ENCODE measurements around the gene RPTOR. TPM values are rescaled to one million over a fixed set of nuclear protein-coding genes. Genes with fewer than 3 reads are reported as not detected.
A peak's percentile ranks its signal among the peaks of the same experiment; 100 is the strongest.

RPTOR gene
- polyA plus RNA-seq, 1 donor from 2014 or later, result 9.9 TPM

GRCh38 chr17:80507965-80508364 is 36.7 kb upstream of the RPTOR start:
- H3K27ac Mint-ChIP-seq, result no peak overlapping the region
- no peak overlapping the region for H3K4me3 Mint-ChIP-seq
- H3K36me3 Mint-ChIP-seq, result no peaks in the 10 kb centered on the region
- H3K9me3 Mint-ChIP-seq, result no peaks in the 10 kb centered on the region
- H3K27me3 Mint-ChIP-seq, result peaks cover 9% of the 10 kb centered on the region
- no peaks in the 10 kb centered on the region for H3K4me1 Mint-ChIP-seq

- Mint-ChIP-seq H3K9me3 (no peaks in the 10 kb centered on the region), H3K4me1 (no peaks in the 10 kb centered on the region), H3K27ac (no peak overlapping the region), H3K27me3 (peaks cover 9% of the 10 kb centered on the region), H3K4me3 (no peak overlapping the region), H3K36me3 (no peaks in the 10 kb centered on the region)
Measured at GRCh38 chr17:80509311-80509710, 35.3 kb upstream of the RPTOR start.

DNA sequence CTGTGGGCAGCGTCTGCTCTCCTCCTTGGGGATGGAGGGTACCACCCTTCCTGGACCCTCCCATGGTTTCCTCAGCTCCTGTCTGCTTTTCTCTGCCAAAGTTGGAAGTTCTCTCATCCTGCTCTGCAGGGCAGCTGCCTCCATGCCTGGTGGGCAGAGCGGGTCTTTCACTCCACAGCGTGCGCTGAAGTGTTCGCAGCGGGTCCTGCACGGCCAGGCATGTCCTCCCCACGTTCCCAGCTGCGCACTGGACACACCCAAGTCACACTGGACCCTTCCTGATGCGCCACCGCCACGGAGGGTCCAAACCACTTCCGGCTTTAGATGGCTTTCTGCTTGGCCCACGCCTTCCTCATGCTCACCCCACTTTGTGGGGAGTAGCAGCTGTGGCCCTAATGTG is 34.5 kb upstream of the RPTOR start:
- no peak overlapping the region for H3K4me3 Mint-ChIP-seq
- no peaks in the 10 kb centered on the region for H3K9me3 Mint-ChIP-seq
- H3K36me3 Mint-ChIP-seq, result no peaks in the 10 kb centered on the region
- H3K4me1 Mint-ChIP-seq, result no peaks in the 10 kb centered on the region
- peaks cover 7% of the 10 kb centered on the region for H3K27me3 Mint-ChIP-seq
- H3K27ac Mint-ChIP-seq, result no peak overlapping the region

- Mint-ChIP-seq H3K27ac (no peak overlapping the region), H3K27me3 (peaks cover 7% of the 10 kb centered on the region), H3K4me1 (no peaks in the 10 kb centered on the region), H3K9me3 (no peaks in the 10 kb centered on the region), H3K36me3 (no peaks in the 10 kb centered on the region), H3K4me3 (no peak overlapping the region)
Measured at GRCh38 chr17:80510772-80511171, 33.9 kb upstream of the RPTOR start.

- H3K9me3 Mint-ChIP-seq, result no peaks in the 10 kb centered on the region
- no peak overlapping the region for H3K27ac Mint-ChIP-seq
- peaks cover 7% of the 10 kb centered on the region for H3K27me3 Mint-ChIP-seq
- no peaks in the 10 kb centered on the region for H3K36me3 Mint-ChIP-seq
- no peaks in the 10 kb centered on the region for H3K4me1 Mint-ChIP-seq
- no peak overlapping the region for H3K4me3 Mint-ChIP-seq
Measured at GRCh38 chr17:80511222-80512180, 33.1 kb upstream of the RPTOR start.

- no peak overlapping the region for H3K27ac Mint-ChIP-seq
- no peaks in the 10 kb centered on the region for H3K4me1 Mint-ChIP-seq
- H3K9me3 Mint-ChIP-seq, result no peaks in the 10 kb centered on the region
- no peak overlapping the region for H3K4me3 Mint-ChIP-seq
- no peaks in the 10 kb centered on the region for H3K36me3 Mint-ChIP-seq
- H3K27me3 Mint-ChIP-seq, result peaks cover 4% of the 10 kb centered on the region
Measured at GRCh38 chr17:80512233-80512632, 32.4 kb upstream of the RPTOR start.

DNA sequence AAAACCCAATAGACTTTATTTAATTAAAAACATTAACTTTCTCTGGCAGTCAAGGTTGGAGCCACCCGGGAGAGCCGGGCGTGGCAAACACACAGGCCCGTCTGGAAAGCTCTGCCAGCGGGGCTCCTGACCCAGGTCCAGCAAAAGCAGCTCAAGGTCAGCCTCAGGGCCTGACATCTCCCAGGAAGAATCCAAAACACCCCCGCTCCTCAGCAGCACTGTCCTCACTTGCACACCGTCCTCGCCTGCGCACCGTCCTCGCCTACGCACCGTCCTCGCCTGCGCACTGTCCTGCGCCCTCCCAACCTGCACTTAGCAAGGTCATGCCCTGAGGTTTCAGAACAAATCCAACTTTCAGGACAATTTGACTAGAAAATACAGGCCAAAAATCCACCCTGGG is 31.4 kb upstream of the RPTOR start:
- no peaks in the 10 kb centered on the region for H3K9me3 Mint-ChIP-seq
- peak overlapping the region in 1 of 3 donors; percentile 8 for H3K27ac Mint-ChIP-seq
- H3K36me3 Mint-ChIP-seq, result no peaks in the 10 kb centered on the region
- no peak overlapping the region for H3K4me3 Mint-ChIP-seq
- no peaks in the 10 kb centered on the region for H3K4me1 Mint-ChIP-seq
- H3K27me3 Mint-ChIP-seq, result peaks cover 2% of the 10 kb centered on the region

DNA sequence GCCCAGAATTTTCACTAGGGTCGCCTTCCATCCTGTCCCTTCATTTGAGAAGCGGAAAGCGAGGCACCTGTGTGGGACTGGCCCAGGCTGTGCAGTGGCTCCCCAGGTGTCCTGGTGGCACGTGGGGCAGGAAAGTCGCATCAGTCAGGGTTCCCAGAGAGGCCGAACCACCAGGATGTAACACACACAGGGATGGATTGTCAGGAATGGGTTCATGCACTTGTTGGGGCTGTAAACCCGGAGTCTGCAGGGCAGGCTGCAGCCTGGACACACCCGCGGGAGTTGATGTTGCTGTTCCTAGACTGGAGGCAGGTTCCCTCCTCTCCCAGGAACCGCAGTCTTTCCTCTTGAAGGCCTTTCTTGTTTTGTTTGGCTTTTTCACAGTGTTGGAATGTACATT is 30.7 kb upstream of the RPTOR start:
- Mint-ChIP-seq H3K27me3 (peaks cover 2% of the 10 kb centered on the region), H3K9me3 (no peaks in the 10 kb centered on the region), H3K36me3 (no peaks in the 10 kb centered on the region), H3K4me1 (no peaks in the 10 kb centered on the region), H3K4me3 (no peak overlapping the region), H3K27ac (no peak overlapping the region)

DNA sequence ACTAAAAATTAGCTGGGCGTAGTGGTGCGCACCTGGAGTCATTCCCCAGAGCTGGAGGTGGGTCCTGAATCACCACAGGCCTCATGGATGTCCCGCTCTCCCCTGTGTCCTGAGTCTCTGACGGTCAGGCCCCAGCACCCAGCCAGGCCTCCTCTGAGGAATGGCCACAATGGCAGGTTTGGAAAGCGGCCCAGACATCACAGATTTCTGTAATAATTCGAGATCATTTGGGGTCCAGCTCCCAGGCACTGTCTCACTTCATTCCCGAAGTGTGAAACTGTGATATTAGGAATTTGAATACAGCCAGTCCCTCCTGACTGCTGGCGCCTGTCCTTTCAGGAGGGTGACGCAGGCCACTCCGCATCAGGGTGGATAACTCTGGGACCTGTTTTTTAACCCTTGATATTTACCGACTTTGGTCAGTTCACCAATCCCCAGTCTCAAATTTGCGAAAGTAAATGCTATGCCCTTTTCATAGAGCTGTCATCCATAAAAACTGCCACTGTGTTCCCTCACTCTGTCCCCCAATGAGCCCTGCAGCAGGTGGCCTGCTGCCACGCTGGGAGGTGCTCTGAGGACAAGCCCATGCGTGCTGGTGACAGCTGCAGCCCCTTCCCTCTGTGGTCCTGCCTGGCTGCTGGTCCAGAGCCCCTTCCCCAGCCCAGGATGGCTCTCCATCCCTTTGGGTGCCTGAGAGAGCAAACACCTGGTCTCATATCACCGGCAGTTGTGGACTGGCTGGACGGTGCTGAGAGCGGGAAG is 28.3 kb upstream of the RPTOR start:
- H3K9me3 Mint-ChIP-seq, result no peaks in the 10 kb centered on the region
- no peaks in the 10 kb centered on the region for H3K4me1 Mint-ChIP-seq
- peaks cover 6% of the 10 kb centered on the region for H3K27me3 Mint-ChIP-seq
- H3K27ac Mint-ChIP-seq, result no peak overlapping the region
- H3K4me3 Mint-ChIP-seq, result no peak overlapping the region
- no peaks in the 10 kb centered on the region for H3K36me3 Mint-ChIP-seq

DNA sequence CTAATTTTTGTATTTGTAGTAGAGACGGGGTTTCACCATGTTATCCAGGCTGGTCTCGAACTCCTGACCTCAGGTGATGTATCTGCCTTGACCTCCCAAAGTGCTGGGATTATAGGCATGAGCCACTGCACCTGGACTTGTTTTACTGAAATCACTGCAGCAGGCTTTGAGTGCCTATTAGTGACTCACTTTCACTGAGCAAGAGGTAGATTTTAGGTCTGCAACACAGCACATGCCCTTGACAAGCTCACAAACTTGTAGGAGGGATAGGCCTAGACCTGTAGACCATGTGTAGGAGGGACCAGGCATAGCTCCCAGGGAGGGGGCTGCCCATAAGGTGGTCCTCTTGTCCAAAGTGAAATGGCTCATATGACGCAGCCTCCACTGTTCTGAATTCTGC is 27.0 kb upstream of the RPTOR start:
- Mint-ChIP-seq H3K27ac (no peak overlapping the region), H3K36me3 (no peaks in the 10 kb centered on the region)

GRCh38 chr17:80518392-80518791 is 26.2 kb upstream of the RPTOR start:
- no peak overlapping the region for H3K4me3 Mint-ChIP-seq
- peaks cover 6% of the 10 kb centered on the region for H3K27me3 Mint-ChIP-seq
- H3K36me3 Mint-ChIP-seq, result no peaks in the 10 kb centered on the region
- H3K4me1 Mint-ChIP-seq, result no peaks in the 10 kb centered on the region
- H3K9me3 Mint-ChIP-seq, result no peaks in the 10 kb centered on the region
- no peak overlapping the region for H3K27ac Mint-ChIP-seq

More for the DNA sequence above, 27.0 kb upstream of the RPTOR start:
- no peaks in the 10 kb centered on the region for H3K4me1 Mint-ChIP-seq
- H3K4me3 Mint-ChIP-seq, result no peak overlapping the region
- peaks cover 6% of the 10 kb centered on the region for H3K27me3 Mint-ChIP-seq
- no peaks in the 10 kb centered on the region for H3K9me3 Mint-ChIP-seq

DNA sequence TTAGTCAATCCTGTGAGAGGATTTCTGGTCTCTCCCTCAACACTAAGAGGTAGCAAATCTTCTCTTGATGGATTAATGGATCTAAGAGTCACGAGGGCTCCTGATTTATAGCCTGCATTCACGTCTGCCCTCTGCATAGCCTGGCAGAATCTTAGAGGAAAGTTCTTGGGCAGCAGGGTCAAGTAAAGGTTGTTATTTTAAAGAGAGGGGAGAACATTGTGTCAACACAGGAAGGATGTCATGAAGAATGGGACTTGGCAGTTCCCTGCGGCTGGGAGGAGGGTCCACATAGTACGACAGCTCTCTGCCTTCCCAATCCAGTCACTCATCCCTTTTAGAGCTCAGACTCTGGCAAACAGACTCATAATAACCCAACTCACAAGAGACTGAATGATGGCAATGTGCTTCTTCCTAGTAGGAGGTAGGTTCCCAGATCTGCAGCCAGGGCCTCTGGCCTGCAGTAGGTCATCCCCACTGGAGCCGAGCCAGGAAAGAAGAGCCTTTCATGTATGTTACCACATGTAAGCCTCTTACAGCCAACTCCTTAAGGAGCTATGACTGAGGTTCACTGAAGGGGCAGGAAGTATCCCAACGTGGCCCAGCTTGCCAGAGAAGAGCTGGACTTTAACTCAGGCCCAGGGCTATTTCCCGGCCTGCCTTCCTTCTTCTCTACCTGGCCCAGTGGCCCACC is 25.4 kb upstream of the RPTOR start:
- no peaks in the 10 kb centered on the region for H3K36me3 Mint-ChIP-seq
- no peak overlapping the region for H3K4me3 Mint-ChIP-seq
- no peak overlapping the region for H3K27ac Mint-ChIP-seq
- H3K27me3 Mint-ChIP-seq, result peaks cover 10% of the 10 kb centered on the region
- H3K9me3 Mint-ChIP-seq, result no peaks in the 10 kb centered on the region
- no peaks in the 10 kb centered on the region for H3K4me1 Mint-ChIP-seq

DNA sequence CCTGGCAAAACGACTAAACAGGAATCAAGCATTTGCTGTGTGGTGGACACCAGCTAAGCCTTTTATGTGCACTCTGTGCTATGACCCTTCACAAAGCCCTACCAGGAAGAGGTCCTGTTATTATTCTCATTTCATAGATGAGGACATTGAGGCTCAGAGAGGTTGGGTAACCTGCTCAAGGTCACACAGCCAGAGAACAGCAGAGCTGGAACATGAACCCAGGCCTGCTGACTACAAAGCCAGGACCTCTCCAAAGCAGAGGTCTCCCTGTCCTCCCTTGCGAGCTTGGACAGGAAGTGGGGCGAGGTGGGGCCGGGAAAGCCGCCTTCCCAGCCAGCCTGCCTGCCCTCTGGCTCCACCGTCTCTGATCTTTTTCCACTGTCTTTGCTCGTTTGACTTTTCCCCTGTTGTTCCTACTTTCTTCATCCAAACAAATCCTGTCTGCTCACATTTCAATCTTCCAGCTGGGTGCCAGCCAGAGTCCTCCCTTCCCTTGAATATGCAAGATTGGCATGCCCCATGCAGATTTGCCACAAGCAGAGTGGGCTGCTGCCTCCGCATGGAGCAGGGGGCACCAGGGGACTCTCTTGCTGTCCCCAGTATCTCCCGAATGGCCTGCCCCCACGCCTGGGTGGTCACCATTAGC is 23.7 kb upstream of the RPTOR start:
- no peak overlapping the region for H3K4me3 Mint-ChIP-seq
- no peaks in the 10 kb centered on the region for H3K36me3 Mint-ChIP-seq
- no peaks in the 10 kb centered on the region for H3K9me3 Mint-ChIP-seq
- peaks cover 16% of the 10 kb centered on the region for H3K27me3 Mint-ChIP-seq
- no peak overlapping the region for H3K27ac Mint-ChIP-seq
- H3K4me1 Mint-ChIP-seq, result no peaks in the 10 kb centered on the region

DNA sequence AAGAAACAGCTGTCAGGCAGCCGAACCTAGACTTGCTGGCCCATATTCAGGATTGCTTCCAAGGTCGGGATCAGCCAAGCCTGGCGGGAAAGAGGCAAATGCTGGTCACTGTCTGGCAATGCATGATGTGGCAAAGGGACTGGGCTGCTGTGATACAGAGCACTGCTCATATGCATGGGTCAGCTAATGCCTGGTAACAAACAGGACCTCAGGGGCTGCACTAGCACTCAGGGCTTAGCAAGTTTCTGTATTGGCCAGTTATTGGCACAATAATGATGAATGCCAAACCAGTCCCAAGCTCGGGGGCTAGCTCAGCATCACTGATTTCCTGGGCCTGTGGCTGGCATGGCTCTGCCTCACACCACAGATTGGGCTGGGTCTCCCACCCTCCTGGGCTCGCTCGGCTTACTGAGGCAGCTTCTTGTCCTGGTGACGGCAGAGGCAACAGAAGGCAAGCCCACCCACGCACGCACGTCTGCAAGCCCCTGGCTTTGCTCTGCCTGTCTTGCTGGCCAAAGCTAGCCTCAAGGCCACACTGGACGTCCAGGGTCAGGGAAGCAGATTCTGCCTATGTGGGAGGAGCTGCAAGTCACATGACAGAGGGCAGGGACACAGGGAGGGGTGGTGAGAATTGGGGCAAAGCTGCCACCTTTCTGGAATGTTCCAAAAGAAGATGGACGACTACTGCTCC is 21.4 kb upstream of the RPTOR start:
- no peaks in the 10 kb centered on the region for H3K36me3 Mint-ChIP-seq
- H3K4me1 Mint-ChIP-seq, result no peaks in the 10 kb centered on the region
- H3K27me3 Mint-ChIP-seq, result peaks cover 31% of the 10 kb centered on the region
- no peaks in the 10 kb centered on the region for H3K9me3 Mint-ChIP-seq
- no peak overlapping the region for H3K4me3 Mint-ChIP-seq
- no peak overlapping the region for H3K27ac Mint-ChIP-seq
